ENCODE measurements around the gene PLCD1.

DNA sequence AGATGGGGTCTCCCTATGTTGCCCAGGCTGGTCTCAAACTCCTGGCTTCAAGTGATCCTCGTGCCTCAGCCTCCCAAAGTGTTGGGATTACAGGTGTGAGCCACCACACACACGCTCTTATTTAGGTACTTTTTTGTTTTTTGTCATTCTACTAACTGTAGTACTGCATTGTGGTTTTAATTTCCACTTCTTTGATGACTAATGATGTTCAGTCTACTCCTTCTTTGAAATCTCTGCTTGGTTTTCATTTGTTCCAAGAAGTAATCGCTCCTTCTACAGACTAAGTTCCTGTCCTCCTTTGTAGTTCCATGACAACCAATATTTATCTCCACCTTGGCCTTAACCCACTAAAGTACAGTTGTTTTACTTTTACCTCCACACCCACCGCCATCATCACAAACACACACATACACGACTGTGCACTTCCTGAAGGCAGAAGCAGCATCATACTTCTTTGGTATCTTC is 9.0 kb upstream of the PLCD1 start:
- TF ChIP-seq EZH2phosphoT487 (IDR thresholded peaks at IDR 0.05; ENCODE audit: borderline replicate concordance) = no peak
- TF ChIP-seq, protein P1, sequence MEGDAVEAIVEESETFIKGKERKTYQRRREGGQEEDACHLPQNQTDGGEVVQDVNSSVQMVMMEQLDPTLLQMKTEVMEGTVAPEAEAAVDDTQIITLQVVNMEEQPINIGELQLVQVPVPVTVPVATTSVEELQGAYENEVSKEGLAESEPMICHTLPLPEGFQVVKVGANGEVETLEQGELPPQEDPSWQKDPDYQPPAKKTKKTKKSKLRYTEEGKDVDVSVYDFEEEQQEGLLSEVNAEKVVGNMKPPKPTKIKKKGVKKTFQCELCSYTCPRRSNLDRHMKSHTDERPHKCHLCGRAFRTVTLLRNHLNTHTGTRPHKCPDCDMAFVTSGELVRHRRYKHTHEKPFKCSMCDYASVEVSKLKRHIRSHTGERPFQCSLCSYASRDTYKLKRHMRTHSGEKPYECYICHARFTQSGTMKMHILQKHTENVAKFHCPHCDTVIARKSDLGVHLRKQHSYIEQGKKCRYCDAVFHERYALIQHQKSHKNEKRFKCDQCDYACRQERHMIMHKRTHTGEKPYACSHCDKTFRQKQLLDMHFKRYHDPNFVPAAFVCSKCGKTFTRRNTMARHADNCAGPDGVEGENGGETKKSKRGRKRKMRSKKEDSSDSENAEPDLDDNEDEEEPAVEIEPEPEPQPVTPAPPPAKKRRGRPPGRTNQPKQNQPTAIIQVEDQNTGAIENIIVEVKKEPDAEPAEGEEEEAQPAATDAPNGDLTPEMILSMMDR (conservative IDR thresholded peaks at IDR 0.05; ENCODE audit: low read length) = no peak
